ENCODE data around the gene CCDC187.

Gene CCDC187

GRCh38 chr9:136260521-136260920 lies 43.4 kb downstream of the CCDC187 start:
- Histone ChIP-seq H3K79me2 (ENCODE audit: control insufficient read depth, low read length) (no peaks in the 10 kb centered on the region), H3K27ac (ENCODE audit: low read depth, low read length) (no peak overlapping the region), H3K4me3 (ENCODE audit: low read length) (no peak overlapping the region), H3F3A (ENCODE audit: control insufficient read depth, insufficient read depth) (no peaks in the 10 kb centered on the region), H3K9me3 (ENCODE audit: control insufficient read depth, insufficient read depth, low read length) (no peaks in the 10 kb centered on the region), H3K4me1 (ENCODE audit: control insufficient read depth, low read length) (no peaks in the 10 kb centered on the region), H3K9me2 (replicated peaks; ENCODE audit: control insufficient read depth, low read length) (no peaks in the 10 kb centered on the region), H4K20me1 (ENCODE audit: control insufficient read depth, insufficient read depth, low read depth, low read length) (no peaks in the 10 kb centered on the region), H3K27me3 (ENCODE audit: control insufficient read depth, low read length) (no peaks in the 10 kb centered on the region), H3K36me3 (ENCODE audit: control insufficient read depth, low read length) (no peaks in the 10 kb centered on the region), H3K4me2 (ENCODE audit: low read length) (no peak overlapping the region)
- TF ChIP-seq CTCF (IDR thresholded peaks at IDR 0.05; ENCODE audit: low read depth, low read length, poor library complexity, severe bottlenecking) (no peak), EZH2phosphoT487 (IDR thresholded peaks at IDR 0.05; ENCODE audit: borderline replicate concordance, low read length) (no peak)

GRCh38 chr9:136259836-136260235 lies 44.1 kb downstream of the CCDC187 start:
- no peak overlapping the region for H3K4me3 ChIP-seq (ENCODE audit: low read length)

GRCh38 chr9:136259517-136259813 lies 44.4 kb downstream of the CCDC187 start:
- TF ChIP-seq CTCF (IDR thresholded peaks at IDR 0.05; ENCODE audit: low read depth, low read length, poor library complexity, severe bottlenecking) (no peak), EZH2phosphoT487 (IDR thresholded peaks at IDR 0.05; ENCODE audit: borderline replicate concordance, low read length) (no peak)
- H3K4me2 ChIP-seq (ENCODE audit: low read length), result no peak overlapping the region
- H3K9me3 ChIP-seq (ENCODE audit: control insufficient read depth, insufficient read depth, low read length), result no peaks in the 10 kb centered on the region
- no peak overlapping the region for H3K27ac ChIP-seq (ENCODE audit: low read depth, low read length)
- H3F3A ChIP-seq (ENCODE audit: control insufficient read depth, insufficient read depth), result no peaks in the 10 kb centered on the region
- no peaks in the 10 kb centered on the region for H3K36me3 ChIP-seq (ENCODE audit: control insufficient read depth, low read length)
- H3K9me2 ChIP-seq (replicated peaks; ENCODE audit: control insufficient read depth, low read length), result no peaks in the 10 kb centered on the region
- H3K27me3 ChIP-seq (ENCODE audit: control insufficient read depth, low read length), result no peaks in the 10 kb centered on the region
- no peaks in the 10 kb centered on the region for H3K79me2 ChIP-seq (ENCODE audit: control insufficient read depth, low read length)
- H3K4me3 ChIP-seq (ENCODE audit: low read length), result no peak overlapping the region
- no peaks in the 10 kb centered on the region for H4K20me1 ChIP-seq (ENCODE audit: control insufficient read depth, insufficient read depth, low read depth, low read length)
- no peaks in the 10 kb centered on the region for H3K4me1 ChIP-seq (ENCODE audit: control insufficient read depth, low read length)

More at GRCh38 chr9:136259836-136260235, 44.1 kb downstream of the CCDC187 start:
- Histone ChIP-seq H3K27ac (ENCODE audit: low read depth, low read length) (no peak overlapping the region), H3K36me3 (ENCODE audit: control insufficient read depth, low read length) (no peaks in the 10 kb centered on the region), H3K9me2 (replicated peaks; ENCODE audit: control insufficient read depth, low read length) (no peaks in the 10 kb centered on the region), H4K20me1 (ENCODE audit: control insufficient read depth, insufficient read depth, low read depth, low read length) (no peaks in the 10 kb centered on the region), H3K4me1 (ENCODE audit: control insufficient read depth, low read length) (no peaks in the 10 kb centered on the region), H3K27me3 (ENCODE audit: control insufficient read depth, low read length) (no peaks in the 10 kb centered on the region), H3K4me2 (ENCODE audit: low read length) (no peak overlapping the region), H3K9me3 (ENCODE audit: control insufficient read depth, insufficient read depth, low read length) (no peaks in the 10 kb centered on the region), H3K79me2 (ENCODE audit: control insufficient read depth, low read length) (no peaks in the 10 kb centered on the region), H3F3A (ENCODE audit: control insufficient read depth, insufficient read depth) (no peaks in the 10 kb centered on the region)
- TF ChIP-seq CTCF (IDR thresholded peaks at IDR 0.05; ENCODE audit: low read depth, low read length, poor library complexity, severe bottlenecking), result no peak
- TF ChIP-seq EZH2phosphoT487 (IDR thresholded peaks at IDR 0.05; ENCODE audit: borderline replicate concordance, low read length), result no peak
